GM18519 (cell line): Measurements from ENCODE around the gene COL9A1.

Source experiments
- ATAC-seq: cut with Tn5 transposase; IDR thresholded peaks from one replicate; pipeline ENCODE4 v1.9.1; 2021; ENCODE audit warnings: mild to moderate bottlenecking, moderate library complexity; ENCODE audit not compliant: unreplicated experiment, low FRiP score

The COL9A1 gene

DNA sequence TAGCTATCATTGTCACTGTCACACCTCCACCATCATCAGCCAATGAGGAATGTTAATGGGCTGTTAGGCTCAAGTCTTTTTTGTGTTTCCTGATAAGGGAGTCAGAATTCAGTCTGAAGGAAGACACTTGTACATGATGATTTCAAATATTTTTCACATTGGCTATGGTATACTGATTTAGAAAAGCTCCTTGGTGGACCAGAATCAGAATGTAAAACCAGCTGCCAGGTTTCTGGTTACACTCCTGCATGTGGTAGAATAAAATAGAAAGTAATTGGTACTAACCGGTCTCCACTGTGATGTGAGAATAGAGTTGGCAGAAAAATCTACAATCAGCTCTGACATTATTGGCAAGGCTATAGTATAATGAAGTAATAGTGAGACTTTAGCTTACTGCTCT, 10.7 kb downstream of the COL9A1 start:
- ATAC-seq, result no peak

DNA sequence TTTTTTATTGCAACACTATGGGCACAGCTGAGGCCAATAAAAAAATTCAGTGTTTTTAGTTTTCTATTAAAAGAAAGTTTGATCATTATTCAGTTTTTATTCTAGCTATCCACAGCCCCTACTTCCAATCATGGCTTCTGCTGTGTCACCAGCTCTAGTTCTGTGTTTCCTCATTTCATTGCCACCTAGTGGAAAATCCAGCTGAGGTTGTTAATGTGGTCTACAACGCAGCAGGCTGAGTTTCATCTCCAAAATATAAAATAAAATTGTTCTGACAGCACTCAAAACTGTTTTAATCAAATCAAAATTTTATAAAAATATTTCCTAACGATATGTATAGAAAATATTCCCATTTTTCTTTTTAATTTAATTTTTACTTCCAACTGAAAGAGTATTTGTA, 13.6 kb downstream of the COL9A1 start:
- no peak for ATAC-seq

DNA sequence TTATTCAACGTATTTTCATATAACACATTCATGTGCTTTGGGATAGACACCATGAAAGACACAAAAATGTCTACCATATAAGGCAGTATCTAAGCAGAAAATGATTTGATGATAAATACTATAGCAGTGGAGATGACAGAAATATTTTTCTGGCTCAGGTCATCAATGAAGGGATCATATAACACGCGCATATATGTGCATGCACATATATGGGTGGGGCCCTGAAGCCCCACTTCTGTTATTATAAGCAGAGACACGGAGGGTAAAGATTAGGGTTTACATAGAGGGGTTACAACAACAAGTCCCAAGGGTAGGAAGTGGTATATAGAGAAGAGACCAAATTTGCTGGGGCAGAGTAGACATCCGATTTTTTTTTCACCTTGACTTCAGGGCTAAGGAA, 16.0 kb downstream of the COL9A1 start:
- no peak for ATAC-seq

DNA sequence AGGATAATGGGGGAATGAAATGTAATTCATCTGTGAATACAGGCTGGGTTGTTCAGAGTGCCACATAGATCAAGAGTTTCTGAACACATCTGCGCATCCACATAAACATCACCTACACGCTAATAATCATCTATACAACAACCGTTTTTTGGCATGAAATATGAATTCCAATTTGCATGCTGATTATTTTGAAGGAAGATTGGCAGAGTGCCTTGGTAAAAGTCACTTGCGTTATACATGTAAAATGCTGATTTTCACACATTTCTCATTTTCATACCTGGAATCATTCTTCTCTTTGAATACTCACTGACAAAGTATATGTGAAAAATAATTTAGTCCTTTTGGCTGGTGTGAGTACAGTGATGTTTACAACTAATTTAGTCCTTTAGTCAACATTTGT, 17.7 kb downstream of the COL9A1 start:
- no peak for ATAC-seq

DNA sequence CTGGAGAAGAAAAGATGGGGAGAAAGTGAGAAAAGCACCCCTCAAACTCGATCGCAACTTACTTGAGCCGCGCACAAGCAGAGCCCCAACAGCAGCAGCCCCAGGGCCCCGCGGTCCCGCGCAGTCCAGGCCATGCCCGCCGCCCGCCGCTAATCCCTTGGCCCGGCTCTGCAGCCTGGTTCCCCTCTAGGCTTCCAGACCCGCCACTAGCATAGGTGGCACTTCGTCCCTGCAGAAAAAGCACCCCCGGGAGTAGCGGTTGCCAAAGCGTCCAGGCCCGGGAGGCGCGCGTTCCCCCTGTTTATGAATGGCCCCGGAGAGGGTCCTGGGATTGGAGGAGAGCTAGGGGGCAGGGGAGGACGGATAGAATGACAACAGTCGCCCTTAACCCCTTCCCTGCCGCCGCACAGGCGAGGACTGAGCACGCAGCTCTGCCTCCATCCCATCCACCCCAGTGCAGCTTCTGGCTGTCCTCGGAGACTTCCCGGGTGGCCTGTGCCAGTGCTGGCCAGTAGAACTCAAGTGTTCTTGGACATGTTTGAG, 19.9 kb downstream of the COL9A1 start:
- ATAC-seq, result no peak

DNA sequence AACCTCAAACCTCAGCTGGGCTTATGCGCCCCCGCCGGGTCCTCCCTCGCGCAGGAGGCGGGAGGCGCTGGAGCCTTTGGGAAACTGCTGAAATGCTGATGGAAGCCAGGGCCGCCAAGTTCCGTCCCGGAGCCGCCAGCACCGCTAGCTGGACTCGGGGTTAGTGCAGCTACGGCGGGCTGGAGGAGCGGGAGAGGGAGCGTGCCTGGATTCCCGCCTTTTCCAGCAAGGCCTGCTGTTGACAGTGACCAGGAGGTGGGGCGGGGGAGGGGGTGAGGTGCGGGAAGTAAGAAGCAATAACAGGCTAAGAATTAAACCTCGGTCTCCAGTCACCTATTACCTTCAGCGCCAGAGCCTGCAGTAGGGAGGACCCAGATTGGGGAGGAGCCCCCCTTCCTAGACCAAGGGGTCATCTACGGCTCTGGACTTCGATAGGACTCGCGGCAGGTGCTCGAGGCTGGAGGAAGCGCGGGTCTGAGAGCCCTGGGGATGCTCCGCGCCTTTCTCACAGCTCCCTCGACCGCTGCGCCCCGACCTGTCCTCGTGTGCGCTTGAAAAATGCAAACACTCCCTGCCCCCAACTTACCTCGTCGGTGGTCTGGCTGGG, 20.5 kb downstream of the COL9A1 start:
- ATAC-seq, result no peak

DNA sequence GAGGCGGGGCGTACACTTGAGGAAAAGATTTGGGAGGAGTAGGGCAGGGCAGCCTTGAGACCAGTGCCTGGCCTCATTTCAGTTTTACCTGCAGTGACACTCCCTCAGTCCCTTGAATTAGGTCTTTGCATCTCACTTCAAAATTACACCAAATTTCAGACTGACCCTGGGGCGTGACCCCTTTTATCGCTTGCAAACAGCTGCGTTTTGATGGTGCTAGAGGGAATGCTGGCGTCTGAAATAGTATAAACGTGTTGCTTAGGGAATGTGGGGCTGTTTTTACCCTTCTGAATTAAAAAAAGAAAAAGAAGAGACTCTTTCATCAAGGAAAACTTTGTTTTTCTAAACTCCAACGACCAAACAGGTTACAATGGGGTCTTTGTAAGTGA, 21.0 kb downstream of the COL9A1 start:
- no peak for ATAC-seq

DNA sequence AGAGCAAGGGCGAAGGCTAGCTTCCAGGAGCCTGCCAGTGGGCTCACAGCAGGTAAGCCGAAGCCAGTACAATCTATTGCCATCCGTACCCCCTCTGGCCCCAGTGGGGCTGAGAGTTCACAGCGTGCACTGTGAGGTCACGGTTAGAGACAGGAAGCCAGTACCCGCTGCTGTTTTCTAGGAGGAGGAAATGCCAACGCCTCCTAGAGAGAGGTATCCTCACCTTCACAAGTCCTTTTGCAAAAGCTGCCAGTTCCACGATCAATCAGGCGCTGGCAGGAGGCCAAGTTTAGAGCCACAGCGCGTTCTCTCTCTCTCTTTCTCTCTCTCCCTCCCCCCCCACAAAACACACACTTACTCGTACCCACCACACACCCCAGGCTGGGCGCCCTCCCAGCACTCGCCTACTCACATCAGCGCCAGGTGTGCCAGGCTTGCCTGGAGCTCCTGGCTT, 22.5 kb downstream of the COL9A1 start:
- ATAC-seq, result no peak

DNA sequence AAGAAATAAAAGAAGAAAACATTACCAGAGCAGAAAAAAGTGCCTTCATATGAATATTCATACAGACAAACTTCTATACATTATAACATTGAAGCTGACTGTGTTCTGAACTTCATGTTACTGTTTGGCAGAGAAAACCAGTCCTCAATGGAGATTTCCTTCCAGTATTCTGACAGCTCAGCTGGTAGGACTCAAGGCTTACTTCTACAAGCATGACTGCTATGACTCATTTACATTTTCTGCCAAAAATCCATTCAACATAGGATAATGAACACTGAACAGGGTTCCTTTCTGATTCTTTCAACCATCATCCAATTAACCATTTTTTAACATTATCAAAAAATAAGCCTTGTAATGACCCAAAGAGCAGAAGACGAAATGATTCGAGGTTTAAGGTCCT, 25.4 kb downstream of the COL9A1 start:
- ATAC-seq, result no peak

DNA sequence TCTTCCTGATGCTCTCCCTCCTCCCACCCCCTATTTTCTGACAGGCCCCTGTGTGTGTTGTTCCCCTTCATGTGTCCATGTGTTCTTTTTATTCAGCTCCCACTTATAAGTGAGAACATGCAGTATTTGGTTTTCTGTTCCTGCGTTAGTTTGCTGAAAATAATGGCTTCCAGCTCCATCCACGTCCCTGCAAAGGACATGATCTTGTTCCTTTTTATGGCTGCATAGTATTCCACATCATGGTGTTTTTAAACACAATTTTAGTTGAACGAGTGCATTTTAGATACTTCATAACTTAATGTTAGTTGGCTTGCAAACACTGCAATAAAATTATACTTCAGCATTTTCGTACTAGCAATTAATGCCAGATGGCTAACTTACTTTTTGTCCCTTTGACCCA, 28.5 kb downstream of the COL9A1 start:
- no peak for ATAC-seq

DNA sequence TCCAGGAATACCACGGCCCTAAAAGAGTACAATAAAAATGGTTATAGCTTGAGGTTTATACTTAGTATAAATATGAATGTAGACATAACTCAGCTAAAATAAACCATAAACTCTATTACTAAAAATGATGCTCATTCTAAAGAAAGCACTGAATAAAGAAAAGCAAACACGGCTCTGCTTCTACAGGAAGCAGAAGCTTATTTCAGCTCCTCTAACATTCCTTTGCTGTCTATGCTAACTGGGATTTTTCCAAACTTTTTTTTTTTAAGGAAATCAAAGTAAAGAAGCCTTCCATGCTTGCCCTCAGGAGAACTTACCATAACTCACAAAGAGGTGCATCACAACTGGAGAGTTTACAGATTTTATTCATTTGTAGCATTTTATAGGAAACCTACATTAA, 30.8 kb downstream of the COL9A1 start:
- no peak for ATAC-seq

DNA sequence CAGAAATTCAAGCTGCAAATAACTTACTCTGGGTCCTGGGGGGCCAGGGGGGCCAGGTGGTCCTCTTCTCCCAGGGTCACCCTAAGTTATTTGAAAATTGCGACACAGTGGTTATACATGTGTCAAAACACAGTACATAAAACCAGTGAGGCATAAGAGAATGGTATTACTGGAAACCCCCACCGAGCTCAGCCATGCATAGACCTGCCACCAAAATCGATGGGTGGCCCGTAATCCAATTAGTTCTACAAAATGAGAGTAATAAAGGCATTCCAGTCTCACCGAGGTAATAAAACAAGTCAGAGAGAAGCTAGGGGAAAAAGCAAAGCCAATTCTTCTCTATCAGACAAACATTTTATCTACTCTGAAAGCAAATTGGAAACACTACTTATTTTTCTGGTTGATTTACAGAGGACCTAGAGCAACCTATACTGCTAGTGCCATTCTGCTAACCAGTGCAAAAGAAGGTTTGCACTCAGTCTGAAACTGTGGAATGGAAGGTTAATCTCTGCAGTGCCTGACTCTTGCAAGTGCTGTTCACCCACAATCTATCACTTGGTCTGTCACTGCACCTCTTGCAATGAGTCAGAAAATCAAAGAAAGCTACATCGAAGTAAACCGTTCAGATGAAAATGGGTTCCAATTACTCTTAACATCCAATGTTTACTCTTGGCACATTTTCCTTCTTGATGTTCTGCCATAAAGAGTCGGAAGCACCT, 32.4 kb downstream of the COL9A1 start:
- no peak for ATAC-seq

DNA sequence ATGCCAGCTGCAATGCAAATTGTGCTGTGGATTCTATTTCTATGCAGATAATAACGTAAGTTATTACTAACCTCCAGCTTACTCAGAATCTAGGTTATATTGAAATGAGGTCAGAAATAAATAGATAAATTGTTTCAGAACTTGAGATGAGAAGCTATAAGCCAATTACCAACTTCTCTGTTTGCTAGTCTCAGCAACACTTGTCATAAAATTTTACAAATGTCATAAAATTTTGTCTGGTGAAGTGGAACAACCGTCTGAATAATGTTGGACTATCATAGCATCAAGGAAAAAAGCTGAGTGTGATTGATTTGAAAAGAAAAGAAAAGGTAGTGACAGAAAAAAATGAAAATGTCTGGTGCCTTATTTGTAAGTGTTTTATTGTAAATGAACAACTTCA, 36.7 kb downstream of the COL9A1 start:
- no peak for ATAC-seq

DNA sequence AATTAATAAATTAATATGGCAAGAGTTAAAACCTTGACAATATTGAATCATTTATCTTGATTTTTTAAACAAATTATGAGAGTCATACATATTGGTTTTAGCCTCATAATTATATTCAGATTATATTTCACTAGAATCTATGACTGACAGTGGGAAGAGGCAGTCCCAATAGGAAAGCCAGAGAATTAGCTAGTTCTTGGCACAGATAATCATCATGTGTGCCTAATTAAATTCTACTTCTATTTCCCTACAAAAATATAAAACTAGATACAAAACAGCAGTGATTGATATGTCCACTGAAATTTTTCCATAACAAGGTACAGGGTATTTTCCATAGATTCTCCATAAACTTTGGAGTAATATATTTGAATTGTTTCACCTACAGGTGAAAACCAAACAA, 38.6 kb downstream of the COL9A1 start:
- ATAC-seq, result no peak

DNA sequence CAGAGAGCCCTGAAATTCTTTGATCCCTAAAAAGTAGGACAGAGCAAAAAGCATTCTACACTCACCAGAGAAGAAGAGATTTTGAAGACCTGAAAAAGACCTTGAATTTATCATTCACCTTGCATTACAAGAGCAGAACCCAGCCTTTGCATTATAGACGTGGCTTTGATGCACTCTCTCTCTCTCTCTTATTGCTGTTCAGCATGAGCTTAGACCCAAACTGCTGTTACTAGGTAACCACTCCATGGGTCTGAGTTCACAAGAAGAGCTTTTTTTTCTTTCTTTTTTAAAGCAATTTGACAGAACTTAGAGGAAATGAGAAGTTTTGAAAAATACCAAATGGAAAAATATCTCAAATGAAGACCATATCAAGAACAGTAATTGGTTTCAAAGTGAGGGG, 44.4 kb downstream of the COL9A1 start:
- ATAC-seq, result no peak

DNA sequence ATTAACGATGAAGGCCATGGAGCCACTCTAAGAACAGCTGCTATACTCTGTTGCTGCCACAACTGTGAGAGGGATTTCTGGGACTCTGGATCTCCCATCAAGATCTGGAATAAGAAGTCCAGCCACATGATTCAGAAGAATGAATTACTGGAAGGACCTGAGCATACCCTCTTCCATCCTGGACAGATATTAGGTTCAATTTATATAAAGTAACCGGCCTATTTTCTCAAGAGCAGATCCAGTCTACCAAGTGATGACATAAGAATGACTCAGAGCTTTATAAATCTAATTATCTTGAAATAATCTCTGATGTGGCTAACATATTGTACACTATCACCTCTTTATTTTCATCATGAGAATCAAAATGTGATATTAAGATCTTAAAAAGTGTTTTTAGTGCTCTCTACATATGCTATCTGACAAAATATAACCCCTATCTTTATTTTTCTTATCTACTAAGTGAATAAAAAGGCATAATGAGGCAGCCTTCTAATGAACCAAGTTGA, 45.1 kb downstream of the COL9A1 start:
- ATAC-seq, result no peak

DNA sequence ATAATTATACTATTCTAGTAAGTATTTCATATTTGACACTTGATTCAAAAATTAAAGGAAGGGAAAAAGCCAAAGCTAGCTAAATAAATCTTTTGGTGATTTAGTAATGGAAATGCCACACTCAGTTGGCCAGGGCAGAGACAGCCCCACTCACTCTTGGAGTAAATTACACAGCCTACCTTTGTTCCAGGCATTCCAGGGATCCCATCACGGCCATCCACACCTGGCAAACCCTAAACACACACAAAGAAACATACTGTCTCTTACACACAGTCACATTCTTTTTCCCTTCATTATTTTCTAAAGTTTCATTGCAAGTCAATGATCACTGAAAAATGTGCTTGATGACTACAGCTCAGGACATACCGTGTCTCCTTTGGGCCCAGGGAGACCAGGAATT, 48.1 kb downstream of the COL9A1 start:
- no peak for ATAC-seq

DNA sequence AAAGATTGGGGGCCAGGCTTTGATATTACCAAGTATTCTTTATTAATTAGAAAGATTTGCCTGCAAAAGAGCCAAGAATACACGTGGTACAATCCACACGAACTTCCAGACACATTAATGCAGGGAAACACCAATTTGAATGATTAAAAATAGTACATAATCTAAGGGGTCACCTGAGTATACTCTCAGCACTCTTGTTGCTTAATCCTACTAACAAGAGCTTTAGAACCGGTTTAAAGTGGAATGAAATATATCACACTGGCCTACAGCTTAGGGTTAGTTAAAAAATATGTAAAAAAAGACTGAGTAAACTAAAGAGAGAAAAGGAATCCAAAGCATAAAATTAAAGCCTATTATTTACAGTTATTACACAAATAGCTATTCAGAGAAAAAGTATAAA, 49.0 kb downstream of the COL9A1 start:
- ATAC-seq, result no peak

DNA sequence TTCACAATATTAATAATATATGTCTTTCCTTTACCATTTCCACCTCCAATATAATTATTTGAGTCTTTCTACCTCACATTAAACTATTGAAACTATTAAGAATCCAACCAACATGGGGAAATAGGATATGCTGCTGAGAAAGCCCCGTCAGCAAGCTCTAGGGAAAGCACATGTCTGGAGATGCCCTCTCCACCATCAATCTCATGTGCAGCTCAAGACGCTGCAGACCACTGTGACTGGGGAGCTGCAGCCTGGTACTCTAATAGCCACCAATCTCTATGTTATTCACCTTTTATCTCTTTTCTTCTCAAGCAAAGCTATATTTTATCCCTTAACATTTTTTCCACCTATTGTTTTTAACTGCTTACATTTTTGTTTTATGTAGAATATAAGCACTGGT, 50.3 kb downstream of the COL9A1 start:
- no peak for ATAC-seq

DNA sequence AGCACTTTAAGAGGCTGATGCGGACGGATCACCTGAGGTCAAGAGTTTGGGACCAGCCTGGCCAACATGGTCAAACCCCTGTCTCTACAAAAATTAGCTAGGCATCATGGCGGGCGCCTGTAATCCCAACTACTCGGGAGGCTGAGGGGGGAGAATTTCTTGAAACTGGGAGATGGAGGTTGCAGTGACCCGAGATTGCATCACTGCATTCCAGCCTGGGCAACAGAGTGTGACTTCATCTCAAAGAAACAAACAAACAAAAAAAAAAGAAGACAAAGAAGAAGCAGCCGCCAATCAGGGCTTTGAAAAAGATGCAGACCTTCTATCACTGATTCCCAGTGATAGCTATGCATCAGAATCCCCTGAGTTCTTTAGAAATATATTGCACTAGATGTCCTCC, 56.8 kb downstream of the COL9A1 start:
- ATAC-seq, result no peak

DNA sequence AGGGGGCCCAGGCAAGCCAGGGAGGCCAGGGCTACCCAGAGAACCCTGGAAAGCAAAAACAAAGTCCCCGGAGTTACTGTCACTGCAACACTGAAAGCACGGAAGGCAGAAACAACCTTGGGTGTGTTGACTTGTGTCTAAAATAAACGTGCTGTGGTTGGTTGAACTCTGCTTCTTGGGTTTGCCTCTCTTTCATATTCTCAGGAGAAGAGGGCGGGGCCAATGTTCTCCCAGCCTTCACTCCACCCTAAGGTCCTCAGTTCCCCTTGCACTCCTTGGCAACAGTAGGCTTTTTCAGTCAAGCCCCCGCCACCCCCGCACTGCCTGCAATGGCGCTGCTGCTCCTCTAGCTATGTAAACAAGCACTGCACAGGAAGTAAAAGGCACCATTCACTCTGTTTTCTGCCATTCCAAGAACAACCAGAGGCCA, 60.9 kb downstream of the COL9A1 start:
- ATAC-seq, result no peak

DNA sequence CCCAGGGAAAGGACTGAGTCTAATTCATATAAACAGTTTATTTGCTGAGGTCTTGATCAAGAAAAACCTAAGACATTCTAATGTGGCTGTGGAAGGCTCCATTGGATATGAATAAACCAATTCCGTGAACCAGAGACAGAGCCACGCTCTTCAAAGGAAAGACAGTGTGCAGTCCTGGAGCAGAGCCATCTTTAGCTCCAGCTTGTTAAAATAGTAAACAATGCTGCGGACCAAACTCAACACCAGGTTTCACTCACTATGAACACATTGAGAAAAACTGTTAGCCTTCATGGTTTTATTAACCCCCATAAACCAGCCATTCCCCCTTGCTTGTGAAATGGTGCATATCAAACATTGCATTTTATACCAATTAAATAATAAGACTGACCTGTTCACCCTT, 61.9 kb downstream of the COL9A1 start:
- ATAC-seq, result no peak
